Measurements from ENCODE around the gene SLCO3A1.
A peak's percentile ranks its signal among the peaks of the same experiment; 100 is the strongest.

SLCO3A1 gene

DNA sequence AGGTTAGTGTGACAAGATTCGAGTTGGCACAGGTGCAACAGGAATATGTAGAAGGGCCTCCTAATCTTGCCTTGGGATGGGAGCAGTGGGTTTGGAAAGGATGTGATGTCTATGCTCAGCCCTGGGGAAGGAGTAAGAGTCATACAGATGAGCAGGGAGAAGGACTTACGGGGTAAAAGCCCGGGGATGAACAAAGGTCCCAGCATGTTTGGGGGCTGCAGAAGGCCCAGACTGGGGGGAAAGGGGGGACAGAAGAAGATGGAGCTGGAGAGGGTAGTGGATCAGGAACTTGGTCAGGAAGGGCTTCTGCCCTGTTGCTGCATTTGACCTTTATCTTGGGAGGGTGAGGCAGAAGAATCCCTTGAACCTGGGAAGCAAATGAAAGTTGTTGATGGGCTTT lies 300.1 kb downstream of the SLCO3A1 start:
- H3K27ac ChIP-seq: no peak overlapping the region
- TF ChIP-seq, protein P1, sequence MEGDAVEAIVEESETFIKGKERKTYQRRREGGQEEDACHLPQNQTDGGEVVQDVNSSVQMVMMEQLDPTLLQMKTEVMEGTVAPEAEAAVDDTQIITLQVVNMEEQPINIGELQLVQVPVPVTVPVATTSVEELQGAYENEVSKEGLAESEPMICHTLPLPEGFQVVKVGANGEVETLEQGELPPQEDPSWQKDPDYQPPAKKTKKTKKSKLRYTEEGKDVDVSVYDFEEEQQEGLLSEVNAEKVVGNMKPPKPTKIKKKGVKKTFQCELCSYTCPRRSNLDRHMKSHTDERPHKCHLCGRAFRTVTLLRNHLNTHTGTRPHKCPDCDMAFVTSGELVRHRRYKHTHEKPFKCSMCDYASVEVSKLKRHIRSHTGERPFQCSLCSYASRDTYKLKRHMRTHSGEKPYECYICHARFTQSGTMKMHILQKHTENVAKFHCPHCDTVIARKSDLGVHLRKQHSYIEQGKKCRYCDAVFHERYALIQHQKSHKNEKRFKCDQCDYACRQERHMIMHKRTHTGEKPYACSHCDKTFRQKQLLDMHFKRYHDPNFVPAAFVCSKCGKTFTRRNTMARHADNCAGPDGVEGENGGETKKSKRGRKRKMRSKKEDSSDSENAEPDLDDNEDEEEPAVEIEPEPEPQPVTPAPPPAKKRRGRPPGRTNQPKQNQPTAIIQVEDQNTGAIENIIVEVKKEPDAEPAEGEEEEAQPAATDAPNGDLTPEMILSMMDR (conservative IDR thresholded peaks at IDR 0.05; ENCODE audit: low read depth): no peak
- DNase-seq (ENCODE audit: low spot score): no peak
- ChIA-PET POLR2A (ENCODE audit: low non-redundant PET) (no interaction called here), CTCF (no interaction called here)

GRCh38 chr15:92155934-92156333 lies 302.4 kb downstream of the SLCO3A1 start:
- POLR2A ChIA-PET (ENCODE audit: low non-redundant PET): no interaction called here
- TF ChIP-seq, protein P1 (conservative IDR thresholded peaks at IDR 0.05; ENCODE audit: low read depth): no peak
- CTCF ChIA-PET: no interaction called here
- no peak overlapping the region for H3K27ac ChIP-seq
- no peak for DNase-seq (ENCODE audit: low spot score)

GRCh38 chr15:92157666-92158298 lies 304.3 kb downstream of the SLCO3A1 start:
- ChIA-PET CTCF (no interaction called here), POLR2A (ENCODE audit: low non-redundant PET) (no interaction called here)
- DNase-seq (ENCODE audit: low spot score): no peak
- H3K27ac ChIP-seq: no peak overlapping the region
- TF ChIP-seq, protein P1 (conservative IDR thresholded peaks at IDR 0.05; ENCODE audit: low read depth): no peak

- ChIA-PET POLR2A (ENCODE audit: low non-redundant PET) (no interaction called here), CTCF (no interaction called here)
- peak; percentile 91 for DNase-seq (ENCODE audit: low spot score)
- TF ChIP-seq, protein P1 (conservative IDR thresholded peaks at IDR 0.05; ENCODE audit: low read depth): no peak
- H3K27ac ChIP-seq: no peak overlapping the region
Observed at GRCh38 chr15:92158426-92158825, 304.9 kb downstream of the SLCO3A1 start.

DNA sequence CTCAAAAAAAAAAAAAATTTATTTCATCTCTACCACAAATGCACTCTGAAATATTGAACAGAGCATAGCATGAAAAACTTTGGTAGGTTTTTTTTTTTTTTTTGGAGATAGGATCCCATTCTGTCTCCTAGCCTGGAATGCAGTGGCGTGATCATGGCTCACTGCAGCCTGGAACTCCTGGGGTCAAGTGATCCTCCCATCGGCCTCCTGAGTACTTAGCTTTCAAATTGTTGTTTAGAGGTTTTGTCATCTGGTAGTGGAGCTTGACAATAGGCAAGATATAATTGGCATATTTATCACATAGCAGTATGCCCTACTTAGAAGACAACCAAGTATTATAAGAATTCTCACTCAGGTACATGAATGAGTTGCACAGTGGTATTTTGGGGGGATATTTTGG lies 306.0 kb downstream of the SLCO3A1 start:
- H3K27ac ChIP-seq: no peak overlapping the region
- ChIA-PET POLR2A (ENCODE audit: low non-redundant PET) (no interaction called here), CTCF (no interaction called here)
- TF ChIP-seq, protein P1 (conservative IDR thresholded peaks at IDR 0.05; ENCODE audit: low read depth): no peak
- no peak for DNase-seq (ENCODE audit: low spot score)

DNA sequence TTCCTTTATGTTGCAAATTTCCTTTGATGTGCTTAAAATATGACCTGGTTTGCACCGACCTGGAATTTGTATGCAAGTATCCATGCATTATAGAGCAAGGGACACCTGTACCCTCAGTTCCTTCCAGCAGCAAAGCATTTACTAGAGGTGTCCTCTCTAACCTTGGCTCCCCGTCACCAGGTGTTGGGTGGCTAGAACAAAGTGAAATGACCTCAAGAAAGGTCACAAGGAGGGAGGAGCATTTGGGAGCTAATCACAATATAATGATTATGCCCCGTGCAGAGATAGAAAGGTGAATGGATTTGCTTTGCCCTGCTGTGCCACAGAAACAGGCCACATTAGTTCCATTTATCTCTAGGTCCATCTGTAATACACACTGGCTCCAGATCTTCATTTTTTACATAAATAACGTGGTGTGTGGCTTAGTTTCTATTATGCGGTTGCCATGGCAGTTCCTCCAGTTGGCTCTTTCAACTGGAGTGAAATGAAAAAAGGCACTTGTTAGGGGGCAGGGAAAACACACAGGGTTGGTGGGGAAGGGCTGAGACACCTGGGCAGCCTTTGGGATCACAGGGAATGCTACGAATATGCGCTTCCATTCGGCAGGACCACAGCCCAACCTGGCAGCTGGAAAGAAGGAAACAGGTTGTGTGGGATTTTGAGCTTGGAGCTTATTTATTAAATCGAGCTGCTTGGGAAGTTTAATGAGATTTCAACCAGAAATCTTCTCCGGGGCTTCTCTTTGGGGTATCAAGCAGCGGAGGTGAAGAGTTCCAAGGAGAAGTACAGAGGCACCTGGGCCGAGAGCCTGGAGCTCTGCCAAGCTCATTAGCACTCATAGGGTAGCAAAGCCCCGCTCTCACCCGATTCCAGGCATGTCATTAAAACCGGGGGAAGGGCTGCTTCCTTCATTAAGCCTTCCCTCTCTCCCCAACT lies 306.7 kb downstream of the SLCO3A1 start:
- TF ChIP-seq, protein P1 (conservative IDR thresholded peaks at IDR 0.05; ENCODE audit: low read depth): no peak
- ChIA-PET CTCF (no interaction called here), POLR2A (ENCODE audit: low non-redundant PET) (no interaction called here)
- H3K27ac ChIP-seq: no peak overlapping the region
- DNase-seq (ENCODE audit: low spot score): no peak
